ENCODE results near the gene PRR19.

PRR19 gene

DNA sequence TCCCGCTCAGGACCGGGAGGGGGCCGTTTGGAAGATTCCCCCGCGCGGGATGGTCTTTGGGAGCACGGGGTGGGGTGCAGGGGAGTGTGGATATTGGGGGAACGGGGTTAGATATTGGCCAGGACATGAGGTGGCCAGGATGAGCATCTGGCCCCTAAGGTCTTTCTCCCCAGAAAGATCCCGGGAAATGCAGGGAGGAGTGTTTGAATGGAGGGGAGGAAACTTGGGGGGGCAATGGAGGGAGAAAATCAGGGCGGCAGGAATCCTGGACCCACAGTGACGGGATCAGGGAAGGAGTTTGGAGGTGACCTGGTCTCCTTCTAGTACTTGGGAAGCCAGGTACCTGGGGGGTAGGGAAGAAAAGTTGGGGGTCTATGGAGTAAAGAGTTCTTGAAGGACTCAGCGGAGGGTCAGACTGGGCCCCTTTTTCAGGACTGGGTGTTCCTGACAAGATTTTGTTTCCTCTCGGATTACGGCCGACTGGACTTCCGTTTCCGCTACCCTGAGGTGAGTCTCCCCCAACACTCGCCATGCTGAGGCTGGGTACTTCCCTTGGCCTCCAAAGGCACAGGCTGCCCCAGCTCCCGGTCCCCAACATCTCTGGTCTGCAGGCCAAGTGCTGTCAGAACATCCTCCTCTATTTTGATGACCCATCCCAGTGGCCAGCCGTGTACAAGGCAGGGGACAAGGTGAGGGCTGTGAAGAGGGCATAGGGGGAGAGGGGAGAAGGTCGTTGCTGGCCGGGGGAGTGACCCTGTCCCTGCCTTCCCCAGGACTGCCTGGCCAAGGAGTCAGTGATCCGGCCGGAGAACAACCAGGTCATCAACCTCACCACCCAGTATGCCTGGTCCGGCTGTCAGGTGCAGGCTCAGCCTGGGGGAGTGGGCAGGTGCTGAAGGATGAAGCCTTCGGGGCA, 12.2 kb downstream of the PRR19 start:
- Histone ChIP-seq H3K4me3 (no peak overlapping the region), H3K27ac (no peak overlapping the region)
- TF ChIP-seq, protein P1, sequence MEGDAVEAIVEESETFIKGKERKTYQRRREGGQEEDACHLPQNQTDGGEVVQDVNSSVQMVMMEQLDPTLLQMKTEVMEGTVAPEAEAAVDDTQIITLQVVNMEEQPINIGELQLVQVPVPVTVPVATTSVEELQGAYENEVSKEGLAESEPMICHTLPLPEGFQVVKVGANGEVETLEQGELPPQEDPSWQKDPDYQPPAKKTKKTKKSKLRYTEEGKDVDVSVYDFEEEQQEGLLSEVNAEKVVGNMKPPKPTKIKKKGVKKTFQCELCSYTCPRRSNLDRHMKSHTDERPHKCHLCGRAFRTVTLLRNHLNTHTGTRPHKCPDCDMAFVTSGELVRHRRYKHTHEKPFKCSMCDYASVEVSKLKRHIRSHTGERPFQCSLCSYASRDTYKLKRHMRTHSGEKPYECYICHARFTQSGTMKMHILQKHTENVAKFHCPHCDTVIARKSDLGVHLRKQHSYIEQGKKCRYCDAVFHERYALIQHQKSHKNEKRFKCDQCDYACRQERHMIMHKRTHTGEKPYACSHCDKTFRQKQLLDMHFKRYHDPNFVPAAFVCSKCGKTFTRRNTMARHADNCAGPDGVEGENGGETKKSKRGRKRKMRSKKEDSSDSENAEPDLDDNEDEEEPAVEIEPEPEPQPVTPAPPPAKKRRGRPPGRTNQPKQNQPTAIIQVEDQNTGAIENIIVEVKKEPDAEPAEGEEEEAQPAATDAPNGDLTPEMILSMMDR (IDR thresholded peaks at IDR 0.05): no peak
- no peak for DNase-seq (ENCODE audit: low spot score)

DNA sequence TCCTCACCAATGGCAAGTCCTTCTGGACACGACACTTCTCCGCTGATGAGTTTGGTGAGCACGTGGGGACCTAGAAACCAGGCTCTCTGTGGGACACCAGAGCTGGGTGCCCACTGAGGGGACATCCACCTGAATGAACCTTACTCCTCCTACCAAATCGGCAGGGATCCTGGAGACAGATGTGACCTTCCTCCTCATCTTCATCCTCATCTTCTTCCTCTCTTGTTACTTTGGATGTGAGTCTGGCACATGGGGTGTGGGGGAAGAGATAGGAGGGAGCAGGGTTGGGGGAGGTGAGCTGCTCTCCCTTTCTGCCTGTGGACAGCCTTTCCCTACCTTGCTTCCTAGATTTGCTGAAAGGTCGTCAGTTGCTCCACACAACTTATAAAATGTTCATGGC, 13.1 kb downstream of the PRR19 start:
- DNase-seq (ENCODE audit: low spot score): no peak
- TF ChIP-seq, protein P1 (IDR thresholded peaks at IDR 0.05): no peak
- Histone ChIP-seq H3K27ac (no peak overlapping the region), H3K4me3 (no peak overlapping the region)

DNA sequence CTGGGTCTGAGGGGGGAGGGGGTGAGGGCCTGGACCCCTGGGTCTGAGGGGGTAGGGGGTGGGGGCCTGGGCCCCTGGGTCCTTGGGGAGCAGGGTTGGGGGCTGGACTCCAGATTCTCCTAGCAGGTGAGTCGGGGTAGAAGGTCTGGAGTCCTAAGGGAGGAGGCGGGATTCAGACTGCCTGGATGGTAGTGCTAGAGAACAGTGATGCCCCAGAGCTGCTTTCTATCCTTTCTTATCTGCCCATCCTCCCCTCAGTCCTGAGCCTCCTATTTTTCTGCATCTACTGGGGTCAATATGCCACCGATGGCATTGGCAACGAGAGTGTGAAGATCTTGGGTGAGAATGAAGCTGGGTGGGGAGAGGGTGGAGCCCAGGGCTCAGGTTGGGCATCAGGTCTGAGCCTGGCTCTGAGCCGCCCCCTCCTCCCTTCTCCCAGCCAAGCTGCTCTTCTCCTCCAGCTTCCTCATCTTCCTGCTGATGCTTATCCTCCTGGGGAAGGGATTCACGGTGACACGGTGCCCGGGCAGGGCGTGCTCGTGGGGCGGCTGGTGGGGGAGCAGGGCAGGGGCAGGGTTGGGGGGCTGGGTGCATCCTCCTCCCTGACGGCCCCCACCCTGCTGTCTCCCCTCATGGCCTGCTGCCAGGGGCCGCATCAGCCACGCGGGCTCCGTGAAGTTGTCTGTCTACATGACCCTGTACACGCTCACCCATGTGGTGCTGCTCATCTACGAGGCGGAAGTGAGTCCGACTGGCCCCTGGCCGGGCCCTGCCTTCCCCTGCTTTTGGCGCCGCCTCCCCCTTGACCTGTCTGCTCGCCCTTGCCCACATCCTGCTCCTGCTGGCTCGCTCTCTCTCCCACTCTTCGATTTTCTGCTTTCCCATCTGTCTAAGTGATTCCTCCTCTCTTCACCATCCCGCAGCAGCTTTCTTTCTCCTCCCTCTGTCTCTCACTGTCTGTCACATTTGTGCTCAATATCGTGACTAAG, 14.6 kb downstream of the PRR19 start:
- peak overlapping the region; percentile 36 for H3K4me3 ChIP-seq
- TF ChIP-seq, protein P1 (IDR thresholded peaks at IDR 0.05): no peak
- DNase-seq (ENCODE audit: low spot score): no peak

DNA sequence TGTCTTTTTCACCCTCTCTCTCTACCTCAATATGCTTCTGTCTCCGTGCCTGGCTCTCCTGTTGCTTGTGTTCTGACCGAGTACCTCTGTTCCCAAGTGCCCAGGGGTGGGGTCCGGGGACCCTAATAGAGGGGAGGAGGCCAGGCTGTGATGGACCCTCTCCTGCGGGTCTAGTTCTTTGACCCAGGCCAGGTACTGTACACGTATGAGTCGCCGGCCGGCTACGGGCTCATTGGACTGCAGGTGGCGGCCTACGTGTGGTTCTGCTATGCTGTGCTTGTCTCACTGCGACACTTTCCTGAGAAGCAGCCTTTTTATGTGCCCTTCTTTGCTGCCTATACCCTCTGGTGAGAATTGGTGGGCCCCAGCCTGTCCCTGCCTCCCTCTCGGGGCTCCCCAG, 15.6 kb downstream of the PRR19 start:
- DNase-seq (ENCODE audit: low spot score): no peak
- Histone ChIP-seq H3K27ac (no peak overlapping the region), H3K4me3 (no peak overlapping the region)
- TF ChIP-seq, protein P1 (IDR thresholded peaks at IDR 0.05): no peak

More for the DNA sequence above, 14.6 kb downstream of the PRR19 start:
- H3K27ac ChIP-seq: no peak overlapping the region

DNA sequence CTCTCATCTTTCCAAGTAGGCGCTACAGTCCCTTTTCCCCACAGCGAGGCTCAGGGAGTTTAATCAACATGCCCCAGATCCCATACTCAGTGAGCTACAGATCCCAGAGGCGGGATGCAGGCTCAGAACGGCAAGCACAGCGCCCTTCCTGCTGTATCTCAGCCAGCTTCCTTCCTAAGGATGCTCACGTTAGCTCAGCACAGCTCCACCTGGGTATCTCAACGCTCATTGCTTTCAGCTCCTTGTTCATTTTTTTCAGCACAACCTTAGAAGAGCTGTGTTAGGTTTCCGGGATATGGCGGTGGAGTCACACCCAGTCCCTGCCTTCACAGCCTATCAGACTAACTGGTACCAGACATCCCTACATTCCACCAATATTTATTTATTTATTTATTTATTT, 20.4 kb downstream of the PRR19 start:
- H3K27ac ChIP-seq: no peak overlapping the region
- TF ChIP-seq, protein P1 (IDR thresholded peaks at IDR 0.05): no peak
- no peak overlapping the region for H3K4me3 ChIP-seq
- no peak for DNase-seq (ENCODE audit: low spot score)

DNA sequence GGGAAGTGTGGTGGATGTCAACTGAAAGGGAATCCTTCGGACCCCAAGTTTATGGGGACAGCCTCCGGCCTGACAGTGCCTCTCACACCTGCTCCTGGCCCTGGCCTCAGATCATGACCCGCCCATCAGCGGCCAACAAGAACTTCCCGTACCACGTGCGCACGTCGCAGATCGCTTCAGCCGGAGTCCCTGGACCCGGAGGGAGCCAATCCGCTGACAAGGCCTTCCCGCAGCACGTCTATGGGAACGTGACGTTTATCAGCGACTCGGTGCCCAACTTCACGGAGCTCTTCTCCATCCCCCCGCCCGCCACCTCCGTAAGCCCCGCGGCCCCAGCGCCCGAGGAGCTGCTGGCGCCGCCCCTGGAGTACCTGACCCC, 21.5 kb downstream of the PRR19 start:
- peak overlapping the region; percentile 82 for H3K4me3 ChIP-seq
- no peak overlapping the region for H3K27ac ChIP-seq
- no peak for DNase-seq (ENCODE audit: low spot score)
- TF ChIP-seq, protein P1 (IDR thresholded peaks at IDR 0.05): no peak

Measured in coronary artery (tissue), 2 donors.